ENCODE measurements around the gene SLC27A3. TPM values are rescaled to one million over a fixed set of nuclear protein-coding genes. Genes with fewer than 3 reads are reported as not detected.

The SLC27A3 gene
- total and polyA plus RNA-seq, 10 of the 15 experiments (the other 5 are each of a cell fraction or from before 2014, with no cell fraction given) = 2.6 to 18.1 (median 8.3) TPM

DNA sequence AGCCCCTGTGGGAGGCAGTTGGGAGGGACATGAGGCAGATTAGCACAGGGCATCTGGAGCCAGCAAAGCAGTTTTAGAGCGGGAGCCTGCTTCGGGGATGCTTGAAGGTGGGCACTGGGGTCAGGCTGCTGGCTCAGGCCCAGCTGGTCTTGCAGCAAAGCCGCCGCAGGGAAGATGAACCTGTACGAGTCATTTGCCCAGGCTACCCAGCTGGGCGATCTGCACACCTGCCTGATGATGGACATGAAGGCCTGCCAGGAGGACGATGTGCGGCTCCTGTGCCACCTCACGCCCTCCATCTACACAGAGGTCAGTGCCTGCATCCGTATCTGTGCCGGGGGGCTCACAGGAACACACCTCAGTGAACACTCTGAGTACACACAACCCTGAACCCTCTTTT, 7.7 kb upstream of the SLC27A3 start:
- ChIA-PET SMC1A (ENCODE audit: uncharacterized antibody, unreplicated experiment) (no interaction called here), POLR2A (interaction anchor here (0.6 kb wide), 1 partner anchor 14 kb away, joined by 5 read pairs; no protein-coding TSS in a partner anchor), CTCF (interaction anchor here (0.6 to 1.0 kb wide), 3 partner anchors 8 to 605 kb away, joined by 3 read pairs; partner anchors contain the start of gene SLC27A3), RAD21 (ENCODE audit: unreplicated experiment) (no interaction called here)
- Histone ChIP-seq H3K27ac (ENCODE audit: control insufficient read depth, insufficient read depth) (no peak overlapping the region), H3K9me3 (replicated peaks; ENCODE audit: control insufficient read depth, insufficient read depth, low read length) (no peaks in the 10 kb centered on the region), H3K79me2 (ENCODE audit: control insufficient read depth, insufficient read depth, low read length) (no peaks in the 10 kb centered on the region), H3K36me3 (ENCODE audit: control insufficient read depth in 2 of 2, insufficient read depth in 2 of 2, low read length in 1 of 2) (peaks cover 42 to 51% of the 10 kb centered on the region in 2 experiments), H3K4me2 (ENCODE audit: control insufficient read depth, insufficient read depth) (no peak overlapping the region), H3K4me3 (no peak overlapping the region), H3K4me1 (ENCODE audit: control insufficient read depth, insufficient read depth, low read length) (no peaks in the 10 kb centered on the region), H3K27me3 (replicated peaks in 1 of 2; ENCODE audit: control insufficient read depth in 2 of 2, insufficient read depth in 2 of 2, low read length in 1 of 2) (no peaks in the 10 kb centered on the region), H3K9ac (ENCODE audit: control insufficient read depth, insufficient read depth, low read length) (no peak overlapping the region), H2AFZ (ENCODE audit: control insufficient read depth, low read depth, low read length) (no peak overlapping the region), H4K20me1 (ENCODE audit: control insufficient read depth, insufficient read depth) (no peaks in the 10 kb centered on the region)
- no TSS peak for BruUV-seq (replicated peaks)
- DNase-seq (ENCODE audit: low read depth, low spot score) (no peak), ATAC-seq (no peak), FAIRE-seq (no peak)
- TF ChIP-seq, protein P1, sequence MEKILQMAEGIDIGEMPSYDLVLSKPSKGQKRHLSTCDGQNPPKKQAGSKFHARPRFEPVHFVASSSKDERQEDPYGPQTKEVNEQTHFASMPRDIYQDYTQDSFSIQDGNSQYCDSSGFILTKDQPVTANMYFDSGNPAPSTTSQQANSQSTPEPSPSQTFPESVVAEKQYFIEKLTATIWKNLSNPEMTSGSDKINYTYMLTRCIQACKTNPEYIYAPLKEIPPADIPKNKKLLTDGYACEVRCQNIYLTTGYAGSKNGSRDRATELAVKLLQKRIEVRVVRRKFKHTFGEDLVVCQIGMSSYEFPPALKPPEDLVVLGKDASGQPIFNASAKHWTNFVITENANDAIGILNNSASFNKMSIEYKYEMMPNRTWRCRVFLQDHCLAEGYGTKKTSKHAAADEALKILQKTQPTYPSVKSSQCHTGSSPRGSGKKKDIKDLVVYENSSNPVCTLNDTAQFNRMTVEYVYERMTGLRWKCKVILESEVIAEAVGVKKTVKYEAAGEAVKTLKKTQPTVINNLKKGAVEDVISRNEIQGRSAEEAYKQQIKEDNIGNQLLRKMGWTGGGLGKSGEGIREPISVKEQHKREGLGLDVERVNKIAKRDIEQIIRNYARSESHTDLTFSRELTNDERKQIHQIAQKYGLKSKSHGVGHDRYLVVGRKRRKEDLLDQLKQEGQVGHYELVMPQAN (conservative IDR thresholded peaks at IDR 0.05) = no peak
- TF ChIP-seq NBN (IDR thresholded peaks at IDR 0.05) = no peak
- TF ChIP-seq FOS (IDR thresholded peaks at IDR 0.05; ENCODE audit: borderline replicate concordance, extremely low read depth, insufficient read length) = no peak
- TF ChIP-seq, protein P2, sequence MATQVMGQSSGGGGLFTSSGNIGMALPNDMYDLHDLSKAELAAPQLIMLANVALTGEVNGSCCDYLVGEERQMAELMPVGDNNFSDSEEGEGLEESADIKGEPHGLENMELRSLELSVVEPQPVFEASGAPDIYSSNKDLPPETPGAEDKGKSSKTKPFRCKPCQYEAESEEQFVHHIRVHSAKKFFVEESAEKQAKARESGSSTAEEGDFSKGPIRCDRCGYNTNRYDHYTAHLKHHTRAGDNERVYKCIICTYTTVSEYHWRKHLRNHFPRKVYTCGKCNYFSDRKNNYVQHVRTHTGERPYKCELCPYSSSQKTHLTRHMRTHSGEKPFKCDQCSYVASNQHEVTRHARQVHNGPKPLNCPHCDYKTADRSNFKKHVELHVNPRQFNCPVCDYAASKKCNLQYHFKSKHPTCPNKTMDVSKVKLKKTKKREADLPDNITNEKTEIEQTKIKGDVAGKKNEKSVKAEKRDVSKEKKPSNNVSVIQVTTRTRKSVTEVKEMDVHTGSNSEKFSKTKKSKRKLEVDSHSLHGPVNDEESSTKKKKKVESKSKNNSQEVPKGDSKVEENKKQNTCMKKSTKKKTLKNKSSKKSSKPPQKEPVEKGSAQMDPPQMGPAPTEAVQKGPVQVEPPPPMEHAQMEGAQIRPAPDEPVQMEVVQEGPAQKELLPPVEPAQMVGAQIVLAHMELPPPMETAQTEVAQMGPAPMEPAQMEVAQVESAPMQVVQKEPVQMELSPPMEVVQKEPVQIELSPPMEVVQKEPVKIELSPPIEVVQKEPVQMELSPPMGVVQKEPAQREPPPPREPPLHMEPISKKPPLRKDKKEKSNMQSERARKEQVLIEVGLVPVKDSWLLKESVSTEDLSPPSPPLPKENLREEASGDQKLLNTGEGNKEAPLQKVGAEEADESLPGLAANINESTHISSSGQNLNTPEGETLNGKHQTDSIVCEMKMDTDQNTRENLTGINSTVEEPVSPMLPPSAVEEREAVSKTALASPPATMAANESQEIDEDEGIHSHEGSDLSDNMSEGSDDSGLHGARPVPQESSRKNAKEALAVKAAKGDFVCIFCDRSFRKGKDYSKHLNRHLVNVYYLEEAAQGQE (IDR thresholded peaks at IDR 0.05; ENCODE audit: low read depth, low read length) = no peak
- no peak for TF ChIP-seq HDGF (IDR thresholded peaks at IDR 0.05)
- TF ChIP-seq SREBF2 (IDR thresholded peaks at IDR 0.05; ENCODE audit: low read length) = no peak
- no peak for TF ChIP-seq NR2C1 (IDR thresholded peaks at IDR 0.05)
- TF ChIP-seq, protein P3, sequence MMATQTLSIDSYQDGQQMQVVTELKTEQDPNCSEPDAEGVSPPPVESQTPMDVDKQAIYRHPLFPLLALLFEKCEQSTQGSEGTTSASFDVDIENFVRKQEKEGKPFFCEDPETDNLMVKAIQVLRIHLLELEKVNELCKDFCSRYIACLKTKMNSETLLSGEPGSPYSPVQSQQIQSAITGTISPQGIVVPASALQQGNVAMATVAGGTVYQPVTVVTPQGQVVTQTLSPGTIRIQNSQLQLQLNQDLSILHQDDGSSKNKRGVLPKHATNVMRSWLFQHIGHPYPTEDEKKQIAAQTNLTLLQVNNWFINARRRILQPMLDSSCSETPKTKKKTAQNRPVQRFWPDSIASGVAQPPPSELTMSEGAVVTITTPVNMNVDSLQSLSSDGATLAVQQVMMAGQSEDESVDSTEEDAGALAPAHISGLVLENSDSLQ (IDR thresholded peaks at IDR 0.05) = no peak
- in situ Hi-C loops (cut with MboI) (no loop called here), intact Hi-C loops (cut with micrococcal nuclease; ENCODE audit: unreplicated experiment) (no loop called here)
- 91% methylated on average over 11 of the region's 11 CpGs for WGBS (ENCODE audit: insufficient coverage, insufficient replicate concordance, low lambda C conversion rate, missing lambda C conversion rate)

All from GM12878 (cell line).